ENCODE measurements around the gene TMEM236.

- TF ChIP-seq, protein P1, sequence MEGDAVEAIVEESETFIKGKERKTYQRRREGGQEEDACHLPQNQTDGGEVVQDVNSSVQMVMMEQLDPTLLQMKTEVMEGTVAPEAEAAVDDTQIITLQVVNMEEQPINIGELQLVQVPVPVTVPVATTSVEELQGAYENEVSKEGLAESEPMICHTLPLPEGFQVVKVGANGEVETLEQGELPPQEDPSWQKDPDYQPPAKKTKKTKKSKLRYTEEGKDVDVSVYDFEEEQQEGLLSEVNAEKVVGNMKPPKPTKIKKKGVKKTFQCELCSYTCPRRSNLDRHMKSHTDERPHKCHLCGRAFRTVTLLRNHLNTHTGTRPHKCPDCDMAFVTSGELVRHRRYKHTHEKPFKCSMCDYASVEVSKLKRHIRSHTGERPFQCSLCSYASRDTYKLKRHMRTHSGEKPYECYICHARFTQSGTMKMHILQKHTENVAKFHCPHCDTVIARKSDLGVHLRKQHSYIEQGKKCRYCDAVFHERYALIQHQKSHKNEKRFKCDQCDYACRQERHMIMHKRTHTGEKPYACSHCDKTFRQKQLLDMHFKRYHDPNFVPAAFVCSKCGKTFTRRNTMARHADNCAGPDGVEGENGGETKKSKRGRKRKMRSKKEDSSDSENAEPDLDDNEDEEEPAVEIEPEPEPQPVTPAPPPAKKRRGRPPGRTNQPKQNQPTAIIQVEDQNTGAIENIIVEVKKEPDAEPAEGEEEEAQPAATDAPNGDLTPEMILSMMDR (IDR thresholded peaks at IDR 0.05; ENCODE audit: extremely low read depth in 1 of 2, insufficient read depth in 1 of 2, low read depth in 1 of 2, low read length in 2 of 2), result no peak
- TF ChIP-seq FOS (IDR thresholded peaks at IDR 0.05; ENCODE audit: borderline replicate concordance, insufficient read depth, low read length) (no peak), POLR2AphosphoS5 (IDR thresholded peaks at IDR 0.05; ENCODE audit: insufficient read depth, low read depth, low read length) (no peak), EZH2 (IDR thresholded peaks at IDR 0.05; ENCODE audit: borderline replicate concordance, low read depth, low read length, severe bottlenecking) (no peak), POLR2A (IDR thresholded peaks at IDR 0.05; ENCODE audit: low read depth, low read length) (no peak), MYC (IDR thresholded peaks at IDR 0.05; ENCODE audit: low read depth, low read length) (no peak), GATA2 (IDR thresholded peaks at IDR 0.05; ENCODE audit: insufficient read depth, insufficient read length, low read depth, low read length) (peak; percentile 62)
- TF ChIP-seq, protein P2, sequence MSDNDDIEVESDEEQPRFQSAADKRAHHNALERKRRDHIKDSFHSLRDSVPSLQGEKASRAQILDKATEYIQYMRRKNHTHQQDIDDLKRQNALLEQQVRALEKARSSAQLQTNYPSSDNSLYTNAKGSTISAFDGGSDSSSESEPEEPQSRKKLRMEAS (IDR thresholded peaks at IDR 0.05; ENCODE audit: insufficient read depth, insufficient read length), result no peak
Measured at GRCh38 chr10:17735166-17735941, 16.6 kb upstream of the TMEM236 start.
